Fibroblast of lung (primary cell): ENCODE measurements around the gene CNDP1.

Source experiments
- EZH2 ChIP-seq: IDR thresholded peaks from 2 replicates; pipeline ENCODE4 v1.5.1; 2012; ENCODE audit warnings: low read length, control low read depth, mild to moderate bottlenecking; ENCODE audit errors: missing control alignments
- TF ChIP-seq, protein P1 (sequence below), 2 donors: IDR thresholded peaks in 1 of 2; conservative IDR thresholded peaks in 1 of 2; 1 replicate in 1 of 2; 2 replicates in 1 of 2; pipeline ENCODE4 v1.5.1; 2011 to 2012; ENCODE audit warnings: low read length in 2 of 2, control low read depth in 1 of 2, inconsistent platforms in 1 of 2, low read depth in 1 of 2, mild to moderate bottlenecking in 1 of 2

DNA sequence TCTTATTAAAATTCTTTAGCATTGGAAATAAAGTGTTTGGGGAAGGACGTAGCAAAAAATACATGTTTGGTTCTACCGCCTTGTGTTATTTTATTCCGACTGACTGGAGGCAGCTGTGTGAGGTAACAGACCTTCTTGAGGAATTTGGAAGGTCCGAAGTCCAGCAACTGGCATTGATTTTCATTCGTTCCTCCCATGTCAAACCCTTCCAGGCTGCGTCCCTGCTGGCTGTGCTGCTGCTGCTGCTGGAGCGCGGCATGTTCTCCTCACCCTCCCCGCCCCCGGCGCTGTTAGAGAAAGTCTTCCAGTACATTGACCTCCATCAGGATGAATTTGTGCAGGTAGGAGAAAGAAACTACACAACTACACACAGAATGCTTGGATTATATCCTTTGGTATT lies 21.8 kb downstream of the CNDP1 start:
- TF ChIP-seq, protein P1, sequence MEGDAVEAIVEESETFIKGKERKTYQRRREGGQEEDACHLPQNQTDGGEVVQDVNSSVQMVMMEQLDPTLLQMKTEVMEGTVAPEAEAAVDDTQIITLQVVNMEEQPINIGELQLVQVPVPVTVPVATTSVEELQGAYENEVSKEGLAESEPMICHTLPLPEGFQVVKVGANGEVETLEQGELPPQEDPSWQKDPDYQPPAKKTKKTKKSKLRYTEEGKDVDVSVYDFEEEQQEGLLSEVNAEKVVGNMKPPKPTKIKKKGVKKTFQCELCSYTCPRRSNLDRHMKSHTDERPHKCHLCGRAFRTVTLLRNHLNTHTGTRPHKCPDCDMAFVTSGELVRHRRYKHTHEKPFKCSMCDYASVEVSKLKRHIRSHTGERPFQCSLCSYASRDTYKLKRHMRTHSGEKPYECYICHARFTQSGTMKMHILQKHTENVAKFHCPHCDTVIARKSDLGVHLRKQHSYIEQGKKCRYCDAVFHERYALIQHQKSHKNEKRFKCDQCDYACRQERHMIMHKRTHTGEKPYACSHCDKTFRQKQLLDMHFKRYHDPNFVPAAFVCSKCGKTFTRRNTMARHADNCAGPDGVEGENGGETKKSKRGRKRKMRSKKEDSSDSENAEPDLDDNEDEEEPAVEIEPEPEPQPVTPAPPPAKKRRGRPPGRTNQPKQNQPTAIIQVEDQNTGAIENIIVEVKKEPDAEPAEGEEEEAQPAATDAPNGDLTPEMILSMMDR (conservative IDR thresholded peaks at IDR 0.05 in 1 of 2, IDR thresholded peaks at IDR 0.05 in 1 of 2; ENCODE audit: low read depth in 1 of 2, low read length in 2 of 2), result no peak
- no peak for TF ChIP-seq EZH2
